HCT116 (cell line): ENCODE data around the gene LRRC53. TPM values are rescaled to one million over a fixed set of nuclear protein-coding genes. Genes with fewer than 3 reads are reported as not detected.

Experiments
- ATAC-seq: fragments of 200-7000 bp; cut with Tn5 transposase; 2 replicates; pipeline ENCODE4 v1.9.1; 2020; ENCODE audit warnings: mild to moderate bottlenecking, moderate library complexity
- BruUV-seq: library from RNA; stranded (reverse); fragments of 400-500 nt; replicated peaks from 2 replicates; lab custom pipeline; 2021; lab: Mats Ljungman, UMichigan
- CTCF ChIA-PET: fragments of 300-600 bp; sonication (Branson Sonifier 250); formaldehyde crosslinking; loops from one replicate; lab custom pipeline; 2021; ENCODE audit warnings: antibody characterized with exemption; lab: Charles Lee
- POLR2A ChIA-PET: fragments of 300-600, 350-600 bp; sonication (Branson Sonifier 250); formaldehyde crosslinking; loops from one replicate; lab custom pipeline; 2021; ENCODE audit warnings: antibody characterized with exemption; lab: Charles Lee
- RAD21 ChIA-PET, 2 experiments: fragments of 300-600 bp; sonication (Branson Sonifier 250); formaldehyde crosslinking; loops; one replicate each; lab custom pipeline; 2023; ENCODE audit warnings: low total read pairs in 2 of 2; ENCODE audit not compliant: uncharacterized antibody in 2 of 2, unreplicated experiment in 2 of 2, low non-redundant PET in 1 of 2; lab: Charles Lee
- DNase-seq: peaks from one replicate; pipeline ENCODE4 v3.0.0-alpha.2; 2010; ENCODE audit warnings: low read depth, low spot score
- H2AFZ ChIP-seq: fragments of 200-600 bp; shearing (Covaris generic), sonication (generic); 2 replicates; pipeline ENCODE4 v1.6.1; 2017; ENCODE audit warnings: low read depth, mixed run types, mixed read lengths, antibody characterized with exemption, low read length; ENCODE audit not compliant: poor library complexity, severe bottlenecking
- H3K27ac ChIP-seq: 2 replicates; pipeline ENCODE4 v1.5.1; 2012; ENCODE audit warnings: low read depth, low read length
- H3K27me3 ChIP-seq: fragments of 200-600 bp; sonication (generic); 2 replicates; pipeline ENCODE4 v1.6.1; 2016; ENCODE audit warnings: mixed run types, low read length, mixed read lengths; ENCODE audit not compliant: insufficient read depth
- H3K36me3 ChIP-seq, 2 experiments: fragments of 200-500 bp in 1 of 2; fragments of 200-600 bp in 1 of 2; sonication (Bioruptor generic) in 1 of 2; sonication (generic) in 1 of 2; 2 replicates each; pipeline versions ENCODE4 v1.5.1 to v1.6.1; 2014 to 2016; ENCODE audit warnings: low read length in 2 of 2, inconsistent platforms in 1 of 2, mixed read lengths in 1 of 2, mixed run types in 1 of 2; ENCODE audit not compliant: insufficient read depth in 2 of 2, control insufficient read depth in 1 of 2
- H3K4me1 ChIP-seq, 2 experiments: fragments of 200-600 bp in 1 of 2; sonication (generic) in 1 of 2; 2 replicates each; pipeline versions ENCODE4 v1.5.1 to v1.6.1; 2012 to 2017; ENCODE audit warnings: low read length in 2 of 2, inconsistent platforms in 1 of 2, mild to moderate bottlenecking in 1 of 2, mixed read lengths in 1 of 2, mixed run types in 1 of 2, moderate library complexity in 1 of 2; ENCODE audit not compliant: insufficient read depth in 2 of 2, control insufficient read depth in 1 of 2
- H3K4me2 ChIP-seq: fragments of 200-600 bp; sonication (generic); 2 replicates; pipeline ENCODE4 v1.6.1; 2017; ENCODE audit warnings: mixed run types, low read length, mixed read lengths
- H3K4me3 ChIP-seq, 2 experiments: fragments of 200-600 bp in 1 of 2; sonication (generic) in 1 of 2; replicated peaks in 1 of 2; 2 replicates each; pipeline ENCODE4 v1.5.1; 2011 to 2016; ENCODE audit warnings: low read length in 2 of 2, control low read depth in 1 of 2, low read depth in 1 of 2, mild to moderate bottlenecking in 1 of 2, mixed read lengths in 1 of 2, mixed run types in 1 of 2
- H3K79me2 ChIP-seq: fragments of 200-600 bp; sonication (generic); 2 replicates; pipeline ENCODE4 v1.6.1; 2017; ENCODE audit warnings: mild to moderate bottlenecking, mixed run types, low read length, moderate library complexity, mixed read lengths; ENCODE audit not compliant: insufficient read depth
- H3K9ac ChIP-seq: fragments of 200-600 bp; sonication (generic); 2 replicates; pipeline ENCODE4 v1.6.1; 2016; ENCODE audit warnings: low read length, mixed read lengths
- H3K9me2 ChIP-seq: fragments of 200-600 bp; sonication (generic), shearing (Covaris generic); 2 replicates; pipeline ENCODE4 v1.6.1; 2017; ENCODE audit warnings: mixed run types, mild to moderate bottlenecking, moderate library complexity; ENCODE audit not compliant: insufficient read depth
- H3K9me3 ChIP-seq, 2 experiments: fragments of 200-500 bp in 1 of 2; fragments of 200-600 bp in 1 of 2; sonication (Bioruptor generic) in 1 of 2; sonication (generic) in 1 of 2; 2 replicates each; pipeline ENCODE4 v1.6.1; 2014 to 2017; ENCODE audit warnings: low read length in 2 of 2, mixed read lengths in 2 of 2, inconsistent platforms in 1 of 2, low read depth in 1 of 2, mild to moderate bottlenecking in 1 of 2, mixed run types in 1 of 2, moderate library complexity in 1 of 2; ENCODE audit not compliant: control insufficient read depth in 1 of 2, insufficient read depth in 1 of 2
- H4K20me1 ChIP-seq: fragments of 200-600 bp; sonication (generic), shearing (Covaris generic); 2 replicates; pipeline ENCODE4 v1.6.1; 2017; ENCODE audit warnings: mixed run types, mild to moderate bottlenecking, moderate library complexity; ENCODE audit not compliant: insufficient read depth
- EGR1 ChIP-seq: IDR thresholded peaks from 2 replicates; pipeline ENCODE4 v1.6.1; 2012; ENCODE audit warnings: low read depth
- EZH2 ChIP-seq: fragments of 200-600 bp; sonication (generic); IDR thresholded peaks from 2 replicates; pipeline ENCODE4 v1.6.1; 2017; ENCODE audit warnings: antibody characterized with exemption, mixed run types
- EZH2phosphoT487 ChIP-seq: fragments of 200-600 bp; IDR thresholded peaks from 2 replicates; pipeline ENCODE4 v1.6.1; 2018; ENCODE audit warnings: antibody characterized with exemption, borderline replicate concordance
- SP1 ChIP-seq: IDR thresholded peaks from 2 replicates; pipeline ENCODE4 v1.6.1; 2012; ENCODE audit warnings: low read depth
- TCF7L2 ChIP-seq: IDR thresholded peaks from 2 replicates; pipeline ENCODE4 v1.7.0; 2011; ENCODE audit warnings: borderline replicate concordance, inconsistent platforms; ENCODE audit not compliant: insufficient read depth, insufficient read length; ENCODE audit errors: extremely low read depth
- YY1 ChIP-seq: IDR thresholded peaks from 2 replicates; pipeline ENCODE4 v1.6.1; 2011; ENCODE audit warnings: low read length, low read depth, moderate library complexity, mild to moderate bottlenecking; ENCODE audit not compliant: insufficient replicate concordance; ENCODE audit errors: extremely low read depth
- ZFX ChIP-seq: fragments of 450-650 bp; IDR thresholded peaks from 2 replicates; pipeline ENCODE4 v1.6.1; 2017
- intact Hi-C: fragments of 100-400 bp; cut with micrococcal nuclease; formaldehyde crosslinking; loops from 2 replicates; pipeline ENCODE4 v1.10.0; 2022
- total RNA-seq: library from RNA; stranded (reverse); gene quantifications from one replicate; pipeline ENCODE4 v1.2.1, GENCODE V29; 2021; ENCODE audit not compliant: unreplicated experiment
- TF ChIP-seq, protein P1 (sequence below), 3 experiments: fragments of 200-600 bp in 1 of 3; sonication (generic) in 1 of 3; IDR thresholded peaks in 2 of 3; conservative IDR thresholded peaks in 1 of 3; 2 replicates each; pipeline ENCODE4 v1.5.1; 2012 to 2017; ENCODE audit warnings: low read depth in 2 of 3, low read length in 2 of 3, antibody characterized with exemption in 1 of 3, borderline replicate concordance in 1 of 3, control low read depth in 1 of 3, mild to moderate bottlenecking in 1 of 3, mixed read lengths in 1 of 3, mixed run types in 1 of 3, moderate library complexity in 1 of 3; ENCODE audit not compliant: insufficient read depth in 1 of 3
- TF ChIP-seq, protein P2 (sequence below): IDR thresholded peaks from 2 replicates; pipeline ENCODE4 v1.6.1; 2011; ENCODE audit warnings: mild to moderate bottlenecking, low read length, moderate library complexity; ENCODE audit not compliant: insufficient replicate concordance; ENCODE audit errors: extremely low read depth
- TF ChIP-seq, protein P3 (sequence below): IDR thresholded peaks from 2 replicates; pipeline ENCODE4 v1.6.1; 2012

Gene LRRC53
- total RNA-seq, 1 experiment from 2014 or later, result not detected

DNA sequence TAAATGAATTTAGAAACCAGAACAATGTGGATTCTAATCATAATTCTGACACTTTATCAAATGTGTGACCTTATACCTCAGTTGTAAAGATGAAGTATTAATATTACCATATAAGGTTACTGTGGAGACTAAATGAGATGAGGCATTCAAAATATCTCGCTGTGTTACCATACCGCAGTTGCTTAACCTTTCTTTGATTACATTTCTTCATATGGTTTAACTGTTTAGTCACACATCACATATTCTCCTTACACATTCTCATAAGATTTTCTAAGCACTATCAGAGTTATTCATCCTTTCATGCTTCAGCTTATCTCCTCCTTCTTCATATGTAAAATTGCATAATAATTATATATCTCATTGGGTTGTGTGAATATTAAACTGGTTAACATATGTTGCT, 88.9 kb downstream of the LRRC53 start:
- no peaks in the 10 kb centered on the region for H4K20me1 ChIP-seq
- no peak overlapping the region for H2AFZ ChIP-seq
- H3K9me2 ChIP-seq, result no peaks in the 10 kb centered on the region
- H3K4me2 ChIP-seq, result no peak overlapping the region
- no peak for DNase-seq
- BruUV-seq, result no TSS peak
- ATAC-seq, result no peak
- intact Hi-C loops, result no loop called here
- H3K4me1 ChIP-seq, result no peaks in the 10 kb centered on the region
- H3K27ac ChIP-seq, result no peak overlapping the region
- TF ChIP-seq EZH2 (no peak), YY1 (no peak), ZFX (no peak), SP1 (no peak), TCF7L2 (no peak), EZH2phosphoT487 (no peak), EGR1 (no peak)
- TF ChIP-seq, protein P1, sequence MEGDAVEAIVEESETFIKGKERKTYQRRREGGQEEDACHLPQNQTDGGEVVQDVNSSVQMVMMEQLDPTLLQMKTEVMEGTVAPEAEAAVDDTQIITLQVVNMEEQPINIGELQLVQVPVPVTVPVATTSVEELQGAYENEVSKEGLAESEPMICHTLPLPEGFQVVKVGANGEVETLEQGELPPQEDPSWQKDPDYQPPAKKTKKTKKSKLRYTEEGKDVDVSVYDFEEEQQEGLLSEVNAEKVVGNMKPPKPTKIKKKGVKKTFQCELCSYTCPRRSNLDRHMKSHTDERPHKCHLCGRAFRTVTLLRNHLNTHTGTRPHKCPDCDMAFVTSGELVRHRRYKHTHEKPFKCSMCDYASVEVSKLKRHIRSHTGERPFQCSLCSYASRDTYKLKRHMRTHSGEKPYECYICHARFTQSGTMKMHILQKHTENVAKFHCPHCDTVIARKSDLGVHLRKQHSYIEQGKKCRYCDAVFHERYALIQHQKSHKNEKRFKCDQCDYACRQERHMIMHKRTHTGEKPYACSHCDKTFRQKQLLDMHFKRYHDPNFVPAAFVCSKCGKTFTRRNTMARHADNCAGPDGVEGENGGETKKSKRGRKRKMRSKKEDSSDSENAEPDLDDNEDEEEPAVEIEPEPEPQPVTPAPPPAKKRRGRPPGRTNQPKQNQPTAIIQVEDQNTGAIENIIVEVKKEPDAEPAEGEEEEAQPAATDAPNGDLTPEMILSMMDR (IDR thresholded peaks at IDR 0.05 in 2 of 3, conservative IDR thresholded peaks at IDR 0.05 in 1 of 3; ENCODE audit: borderline replicate concordance in 1 of 3, insufficient read depth in 1 of 3, low read depth in 2 of 3, low read length in 2 of 3), result no peak
- TF ChIP-seq, protein P2, sequence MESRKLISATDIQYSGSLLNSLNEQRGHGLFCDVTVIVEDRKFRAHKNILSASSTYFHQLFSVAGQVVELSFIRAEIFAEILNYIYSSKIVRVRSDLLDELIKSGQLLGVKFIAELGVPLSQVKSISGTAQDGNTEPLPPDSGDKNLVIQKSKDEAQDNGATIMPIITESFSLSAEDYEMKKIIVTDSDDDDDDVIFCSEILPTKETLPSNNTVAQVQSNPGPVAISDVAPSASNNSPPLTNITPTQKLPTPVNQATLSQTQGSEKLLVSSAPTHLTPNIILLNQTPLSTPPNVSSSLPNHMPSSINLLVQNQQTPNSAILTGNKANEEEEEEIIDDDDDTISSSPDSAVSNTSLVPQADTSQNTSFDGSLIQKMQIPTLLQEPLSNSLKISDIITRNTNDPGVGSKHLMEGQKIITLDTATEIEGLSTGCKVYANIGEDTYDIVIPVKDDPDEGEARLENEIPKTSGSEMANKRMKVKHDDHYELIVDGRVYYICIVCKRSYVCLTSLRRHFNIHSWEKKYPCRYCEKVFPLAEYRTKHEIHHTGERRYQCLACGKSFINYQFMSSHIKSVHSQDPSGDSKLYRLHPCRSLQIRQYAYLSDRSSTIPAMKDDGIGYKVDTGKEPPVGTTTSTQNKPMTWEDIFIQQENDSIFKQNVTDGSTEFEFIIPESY, result no peak
- TF ChIP-seq, protein P3, sequence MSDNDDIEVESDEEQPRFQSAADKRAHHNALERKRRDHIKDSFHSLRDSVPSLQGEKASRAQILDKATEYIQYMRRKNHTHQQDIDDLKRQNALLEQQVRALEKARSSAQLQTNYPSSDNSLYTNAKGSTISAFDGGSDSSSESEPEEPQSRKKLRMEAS, result no peak
- POLR2A ChIA-PET, result no interaction called here
- H3K9me3 ChIP-seq, result no peaks in the 10 kb centered on the region
- no peak overlapping the region for H3K9ac ChIP-seq
- H3K36me3 ChIP-seq, result no peaks in the 10 kb centered on the region
- H3K27me3 ChIP-seq, result 0 out of 2 replicates have a peak, but pooled peaks cover 7% of the 10 kb centered on the region
- no peak overlapping the region for H3K4me3 ChIP-seq
- no peaks in the 10 kb centered on the region for H3K79me2 ChIP-seq
- RAD21 ChIA-PET, result no interaction called here
- CTCF ChIA-PET, result no interaction called here
